Caco-2 (cell line): ENCODE results near the gene OR2AT4. TPM values are rescaled to one million over a fixed set of nuclear protein-coding genes. Genes with fewer than 3 reads are reported as not detected.

Experiments used
- BruUV-seq: library from RNA; stranded (reverse); fragments of 400-500 nt; replicated peaks from 2 replicates; lab custom pipeline; 2021; lab: Mats Ljungman, UMichigan
- CTCF ChIA-PET: fragments of 300-600 bp; sonication (Branson Sonifier 250); formaldehyde crosslinking; loops from one replicate; lab custom pipeline; 2022; ENCODE audit warnings: antibody characterized with exemption; lab: Charles Lee
- POLR2A ChIA-PET: fragments of 300-600 bp; sonication (Branson Sonifier 250); formaldehyde crosslinking; loops from one replicate; lab custom pipeline; 2022; ENCODE audit warnings: antibody characterized with exemption; lab: Charles Lee
- DNase-seq, 2 experiments: peaks; one replicate each; pipeline versions ENCODE4 v3.0.0 to v3.0.0-alpha.2; 2020 to 2022
- H3K27me3 ChIP-seq: replicated peaks from 2 replicates; pipeline ENCODE4 v1.6.0; 2011; ENCODE audit warnings: low read length; ENCODE audit not compliant: control insufficient read depth, insufficient read depth
- H3K36me3 ChIP-seq: 2 replicates; pipeline ENCODE4 v1.5.1; 2011; ENCODE audit warnings: low read length; ENCODE audit not compliant: control insufficient read depth, insufficient read depth
- H3K4me1 ChIP-seq: fragments of 250-450 bp; sonication (Bioruptor Pico); 2 replicates; pipeline ENCODE4 v1.5.1; 2020; ENCODE audit warnings: mild to moderate bottlenecking
- H3K4me3 ChIP-seq: 2 replicates; pipeline ENCODE4 v1.5.1; 2011; ENCODE audit warnings: low read depth, mild to moderate bottlenecking, control low read depth, low read length
- H3K9me3 ChIP-seq: fragments of 250-450 bp; sonication (Bioruptor Pico); 2 replicates; pipeline ENCODE4 v1.5.1; 2020; ENCODE audit warnings: mild to moderate bottlenecking, moderate library complexity
- H3K27ac Mint-ChIP-seq: one replicate; pipeline ENCODE4 v1.8.0; 2022; ENCODE audit warnings: mixed read lengths; ENCODE audit not compliant: unreplicated experiment
- H3K27me3 Mint-ChIP-seq: one replicate; pipeline ENCODE4 v1.8.0; 2022; ENCODE audit warnings: mixed read lengths; ENCODE audit not compliant: insufficient read depth, unreplicated experiment
- H3K36me3 Mint-ChIP-seq: one replicate; pipeline ENCODE4 v1.8.0; 2022; ENCODE audit warnings: mild to moderate bottlenecking, mixed read lengths; ENCODE audit not compliant: insufficient read depth, unreplicated experiment
- H3K4me1 Mint-ChIP-seq: one replicate; pipeline ENCODE4 v1.8.0; 2022; ENCODE audit warnings: low read depth, mixed read lengths; ENCODE audit not compliant: unreplicated experiment
- H3K4me3 Mint-ChIP-seq: one replicate; pipeline ENCODE4 v1.8.0; 2022; ENCODE audit warnings: mild to moderate bottlenecking, moderate library complexity, mixed read lengths; ENCODE audit not compliant: unreplicated experiment
- H3K9me3 Mint-ChIP-seq: one replicate; pipeline ENCODE4 v1.8.0; 2022; ENCODE audit warnings: mixed read lengths; ENCODE audit not compliant: unreplicated experiment
- CTCF ChIP-seq, 2 experiments: fragments of 200-600 bp in 1 of 2; IDR thresholded peaks; 1 replicate in 1 of 2; 2 replicates in 1 of 2; pipeline versions ENCODE4 v1.5.1 to v1.8.0; 2011 to 2022; ENCODE audit warnings: antibody characterized with exemption in 1 of 2, control low read depth in 1 of 2, inconsistent platforms in 1 of 2, low read depth in 1 of 2, low read length in 1 of 2, mild to moderate bottlenecking in 1 of 2, moderate library complexity in 1 of 2; ENCODE audit not compliant: insufficient read depth in 1 of 2, severe bottlenecking in 1 of 2, unreplicated experiment in 1 of 2
- intact Hi-C: fragments of 100-400 bp; cut with micrococcal nuclease; formaldehyde crosslinking; loops from one replicate; pipeline ENCODE4 v1.10.0; 2022; ENCODE audit not compliant: unreplicated experiment
- total RNA-seq: library from RNA; stranded (reverse); gene quantifications from 2 replicates; pipeline ENCODE4 v1.2.3, GENCODE V29; 2022

The OR2AT4 gene
- total RNA-seq, 1 experiment from 2014 or later, result not detected

- no TSS peak for BruUV-seq
- peaks cover 4% of the 10 kb centered on the region; the same call in 1 of the 2 replicates for H3K9me3 ChIP-seq
- intact Hi-C loops, result no loop called here
- Mint-ChIP-seq H3K4me1 (no peaks in the 10 kb centered on the region), H3K9me3 (no peaks in the 10 kb centered on the region), H3K4me3 (no peak overlapping the region), H3K27ac (no peak overlapping the region), H3K27me3 (peaks cover 10% of the 10 kb centered on the region), H3K36me3 (no peaks in the 10 kb centered on the region)
- no peaks in the 10 kb centered on the region for H3K4me1 ChIP-seq
- CTCF ChIA-PET, result no interaction called here
- H3K36me3 ChIP-seq, result no peaks in the 10 kb centered on the region
- no peak for DNase-seq
- H3K27me3 ChIP-seq, result no peaks in the 10 kb centered on the region
- no peak for TF ChIP-seq CTCF (IDR thresholded peaks at IDR 0.05; ENCODE audit: insufficient read depth in 1 of 2, low read depth in 1 of 2, low read length in 1 of 2, severe bottlenecking in 1 of 2, unreplicated experiment in 1 of 2)
- H3K4me3 ChIP-seq, result no peak overlapping the region
- POLR2A ChIA-PET, result no interaction called here
These were observed 18.4 kb downstream of the OR2AT4 start for GRCh38 chr11:75078233-75078632.

GRCh38 chr11:75077316-75077715 is 19.4 kb downstream of the OR2AT4 start:
- intact Hi-C loops, result no loop called here
- DNase-seq, result no peak
- ChIA-PET POLR2A (no interaction called here), CTCF (no interaction called here)
- no peaks in the 10 kb centered on the region for H3K4me1 Mint-ChIP-seq
- no TSS peak for BruUV-seq
- no peaks in the 10 kb centered on the region for H3K36me3 ChIP-seq
- no peak overlapping the region for H3K4me3 ChIP-seq
- no peaks in the 10 kb centered on the region for H3K9me3 Mint-ChIP-seq
- peaks cover 13% of the 10 kb centered on the region for H3K27me3 Mint-ChIP-seq
- H3K4me3 Mint-ChIP-seq, result no peak overlapping the region
- H3K27me3 ChIP-seq, result no peaks in the 10 kb centered on the region
- H3K27ac Mint-ChIP-seq, result no peak overlapping the region
- H3K9me3 ChIP-seq, result peaks cover 4% of the 10 kb centered on the region; the same call in 1 of the 2 replicates
- H3K4me1 ChIP-seq, result no peaks in the 10 kb centered on the region
- no peak for TF ChIP-seq CTCF (IDR thresholded peaks at IDR 0.05; ENCODE audit: insufficient read depth in 1 of 2, low read depth in 1 of 2, low read length in 1 of 2, severe bottlenecking in 1 of 2, unreplicated experiment in 1 of 2)
- H3K36me3 Mint-ChIP-seq, result no peaks in the 10 kb centered on the region

- POLR2A ChIA-PET, result no interaction called here
These were observed 20.0 kb downstream of the OR2AT4 start for GRCh38 chr11:75076671-75077070.

More at GRCh38 chr11:75076671-75077070, 20.0 kb downstream of the OR2AT4 start:
- Histone ChIP-seq H3K27me3 (no peaks in the 10 kb centered on the region), H3K4me3 (no peak overlapping the region), H3K36me3 (no peaks in the 10 kb centered on the region), H3K4me1 (no peaks in the 10 kb centered on the region), H3K9me3 (peaks cover 4% of the 10 kb centered on the region; the same call in 1 of the 2 replicates)
- Mint-ChIP-seq H3K4me3 (no peak overlapping the region), H3K9me3 (no peaks in the 10 kb centered on the region), H3K27ac (no peak overlapping the region), H3K36me3 (no peaks in the 10 kb centered on the region), H3K4me1 (no peaks in the 10 kb centered on the region), H3K27me3 (peaks cover 14% of the 10 kb centered on the region)
- TF ChIP-seq CTCF (IDR thresholded peaks at IDR 0.05; ENCODE audit: insufficient read depth in 1 of 2, low read depth in 1 of 2, low read length in 1 of 2, severe bottlenecking in 1 of 2, unreplicated experiment in 1 of 2), result no peak
- CTCF ChIA-PET, result no interaction called here
- DNase-seq, result no peak
- intact Hi-C loops, result no loop called here
- BruUV-seq, result no TSS peak
